ENCODE data around the gene LYZL1.
"Not testable (repeated sequence)": the region's sequence is repeated elsewhere in the genome, so short reads cannot be mapped to it uniquely, and the experiment has no call there.

The LYZL1 gene

GRCh38 chr10:29348836-29349235, 60.0 kb downstream of the LYZL1 start:
- no peak overlapping the region for H3K27ac Mint-ChIP-seq
- no peaks in the 10 kb centered on the region for H3K9me3 Mint-ChIP-seq (ENCODE audit: low read depth)
- H3K27me3 Mint-ChIP-seq: peaks cover 3% of the 10 kb centered on the region
- no peaks in the 10 kb centered on the region for H3K4me1 Mint-ChIP-seq (ENCODE audit: low read depth)
- no peak overlapping the region for H3K4me3 Mint-ChIP-seq
- H3K36me3 Mint-ChIP-seq: no peaks in the 10 kb centered on the region

- Mint-ChIP-seq H3K27ac (no peak overlapping the region), H3K9me3 (ENCODE audit: low read depth) (no peaks in the 10 kb centered on the region), H3K27me3 (no peaks in the 10 kb centered on the region), H3K4me3 (no peak overlapping the region), H3K36me3 (no peaks in the 10 kb centered on the region), H3K4me1 (ENCODE audit: low read depth) (no peaks in the 10 kb centered on the region)
Measured at GRCh38 chr10:29353305-29353704, 64.4 kb downstream of the LYZL1 start.

- Mint-ChIP-seq H3K36me3 (no peaks in the 10 kb centered on the region), H3K9me3 (ENCODE audit: low read depth) (no peaks in the 10 kb centered on the region), H3K4me3 (no peak overlapping the region), H3K27ac (no peak overlapping the region), H3K4me1 (ENCODE audit: low read depth) (no peaks in the 10 kb centered on the region), H3K27me3 (no peaks in the 10 kb centered on the region)
Measured at GRCh38 chr10:29353887-29354561, 65.2 kb downstream of the LYZL1 start.

- Mint-ChIP-seq H3K36me3 (no peaks in the 10 kb centered on the region), H3K27ac (no peak overlapping the region), H3K27me3 (no peaks in the 10 kb centered on the region), H3K4me1 (ENCODE audit: low read depth) (no peaks in the 10 kb centered on the region), H3K4me3 (no peak overlapping the region), H3K9me3 (ENCODE audit: low read depth) (no peaks in the 10 kb centered on the region)
Measured at GRCh38 chr10:29355411-29355991, 66.6 kb downstream of the LYZL1 start.

- H3K4me1 Mint-ChIP-seq (ENCODE audit: low read depth): no peaks in the 10 kb centered on the region
- no peak overlapping the region for H3K4me3 Mint-ChIP-seq
- H3K36me3 Mint-ChIP-seq: no peaks in the 10 kb centered on the region
- no peaks in the 10 kb centered on the region for H3K9me3 Mint-ChIP-seq (ENCODE audit: low read depth)
- no peak overlapping the region for H3K27ac Mint-ChIP-seq
- H3K27me3 Mint-ChIP-seq: no peaks in the 10 kb centered on the region
Measured at GRCh38 chr10:29356931-29357330, 68.1 kb downstream of the LYZL1 start.

GRCh38 chr10:29358010-29358616, 69.2 kb downstream of the LYZL1 start:
- Mint-ChIP-seq H3K36me3 (no peaks in the 10 kb centered on the region), H3K4me1 (ENCODE audit: low read depth) (no peaks in the 10 kb centered on the region), H3K9me3 (ENCODE audit: low read depth) (no peaks in the 10 kb centered on the region), H3K4me3 (no peak overlapping the region), H3K27ac (no peak overlapping the region), H3K27me3 (no peaks in the 10 kb centered on the region)

GRCh38 chr10:29360215-29360853, 71.5 kb downstream of the LYZL1 start:
- H3K9me3 Mint-ChIP-seq (ENCODE audit: low read depth); H3K27me3 Mint-ChIP-seq; H3K4me3 Mint-ChIP-seq; H3K36me3 Mint-ChIP-seq; H3K27ac Mint-ChIP-seq; H3K4me1 Mint-ChIP-seq (ENCODE audit: low read depth): not testable (repeated sequence)
